Measurements from ENCODE around the gene KRT36. TPM values are rescaled to one million over a fixed set of nuclear protein-coding genes. Genes with fewer than 3 reads are reported as not detected.

The KRT36 gene
- polyA plus RNA-seq, 1 donor (not counting 4 experiments of a cell fraction or from before 2014, with no cell fraction given): not detected

DNA sequence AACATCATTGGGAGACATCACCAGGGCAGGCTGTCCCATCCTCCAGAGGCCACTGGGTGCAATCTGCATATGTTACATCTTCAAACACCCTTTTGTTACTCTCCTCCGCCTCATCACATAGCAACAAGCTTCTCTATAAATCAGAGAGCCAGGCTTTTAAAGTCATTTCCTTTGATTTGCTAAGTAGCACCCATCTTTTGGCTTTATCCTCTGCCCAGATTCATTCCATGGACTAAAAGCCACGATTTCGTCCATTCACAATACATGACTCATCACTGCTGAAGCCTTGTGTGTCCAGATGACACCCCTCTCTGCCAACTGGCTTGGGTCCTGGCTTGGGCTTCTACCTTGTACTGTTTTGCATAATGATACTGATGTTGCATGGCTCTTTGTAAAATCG, 47.0 kb downstream of the KRT36 start:
- Histone ChIP-seq H4K20me1 (ENCODE audit: control insufficient read depth, extremely low read depth, insufficient read depth, low read length) (no peaks in the 10 kb centered on the region), H3K27me3 (ENCODE audit: control insufficient read depth, extremely low read depth, insufficient read depth, low read length) (peaks cover 4% of the 10 kb centered on the region), H3K4me3 (ENCODE audit: control insufficient read depth in 2 of 3, extremely low read depth in 1 of 3, insufficient read depth in 2 of 3, low read depth in 1 of 3, low read length in 3 of 3) (no peak overlapping the region), H3K9me1 (ENCODE audit: control insufficient read depth, extremely low read depth, insufficient read depth, low read length) (no peaks in the 10 kb centered on the region), H3K36me3 (ENCODE audit: control insufficient read depth in 2 of 2, extremely low read depth in 1 of 2, insufficient read depth in 2 of 2, low read length in 2 of 2) (no peaks in the 10 kb centered on the region), H2AFZ (ENCODE audit: control insufficient read depth, low read length) (no peak overlapping the region), H3K4me1 (ENCODE audit: control insufficient read depth, extremely low read depth, insufficient read depth, low read length) (peaks cover 11% of the 10 kb centered on the region), H3K79me2 (ENCODE audit: control insufficient read depth, insufficient read depth, low read length) (no peaks in the 10 kb centered on the region), H3K9me3 (ENCODE audit: control insufficient read depth, low read depth, low read length) (no peaks in the 10 kb centered on the region), H3K9ac (ENCODE audit: control insufficient read depth, extremely low read depth, insufficient read depth, low read length) (no peak overlapping the region), H3K4me2 (ENCODE audit: control insufficient read depth, extremely low read depth, insufficient read depth, low read depth, low read length) (no peak overlapping the region), H3K27ac (ENCODE audit: control insufficient read depth, insufficient read depth, low read length) (no peak overlapping the region)
- dilution Hi-C loops (cut with MboI; ENCODE audit: extremely low pct_ligation_motif_present, low sequenced_read_pairs): no loop called here
- TF ChIP-seq, protein P1, sequence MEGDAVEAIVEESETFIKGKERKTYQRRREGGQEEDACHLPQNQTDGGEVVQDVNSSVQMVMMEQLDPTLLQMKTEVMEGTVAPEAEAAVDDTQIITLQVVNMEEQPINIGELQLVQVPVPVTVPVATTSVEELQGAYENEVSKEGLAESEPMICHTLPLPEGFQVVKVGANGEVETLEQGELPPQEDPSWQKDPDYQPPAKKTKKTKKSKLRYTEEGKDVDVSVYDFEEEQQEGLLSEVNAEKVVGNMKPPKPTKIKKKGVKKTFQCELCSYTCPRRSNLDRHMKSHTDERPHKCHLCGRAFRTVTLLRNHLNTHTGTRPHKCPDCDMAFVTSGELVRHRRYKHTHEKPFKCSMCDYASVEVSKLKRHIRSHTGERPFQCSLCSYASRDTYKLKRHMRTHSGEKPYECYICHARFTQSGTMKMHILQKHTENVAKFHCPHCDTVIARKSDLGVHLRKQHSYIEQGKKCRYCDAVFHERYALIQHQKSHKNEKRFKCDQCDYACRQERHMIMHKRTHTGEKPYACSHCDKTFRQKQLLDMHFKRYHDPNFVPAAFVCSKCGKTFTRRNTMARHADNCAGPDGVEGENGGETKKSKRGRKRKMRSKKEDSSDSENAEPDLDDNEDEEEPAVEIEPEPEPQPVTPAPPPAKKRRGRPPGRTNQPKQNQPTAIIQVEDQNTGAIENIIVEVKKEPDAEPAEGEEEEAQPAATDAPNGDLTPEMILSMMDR (optimal IDR thresholded peaks at IDR 0.05 in 1 of 3, IDR thresholded peaks at IDR 0.05 in 1 of 3, conservative IDR thresholded peaks at IDR 0.05 in 1 of 3; ENCODE audit: extremely low read depth in 1 of 3, insufficient read depth in 2 of 3, low read length in 3 of 3): no peak
- no peak for TF ChIP-seq EZH2 (IDR thresholded peaks at IDR 0.05; ENCODE audit: low read length)
- FAIRE-seq (no peak), DNase-seq (ENCODE audit: low read depth, low spot score) (no peak)

- Histone ChIP-seq H3K4me2 (ENCODE audit: control insufficient read depth, extremely low read depth, insufficient read depth, low read depth, low read length) (no peak within 1 kb of the TSS), H3K79me2 (ENCODE audit: control insufficient read depth, insufficient read depth, low read length) (no peaks in the 10 kb centered on the region), H3K9me1 (ENCODE audit: control insufficient read depth, extremely low read depth, insufficient read depth, low read length) (no peaks in the 10 kb centered on the region), H3K4me1 (ENCODE audit: control insufficient read depth, extremely low read depth, insufficient read depth, low read length) (no peaks in the 10 kb centered on the region), H4K20me1 (ENCODE audit: control insufficient read depth, extremely low read depth, insufficient read depth, low read length) (no peaks in the 10 kb centered on the region), H3K9me3 (ENCODE audit: control insufficient read depth, low read depth, low read length) (no peaks in the 10 kb centered on the region), H3K36me3 (ENCODE audit: control insufficient read depth in 2 of 2, extremely low read depth in 1 of 2, insufficient read depth in 2 of 2, low read length in 2 of 2) (no peaks in the 10 kb centered on the region), H2AFZ (ENCODE audit: control insufficient read depth, low read length) (no peak within 1 kb of the TSS), H3K27me3 (ENCODE audit: control insufficient read depth, extremely low read depth, insufficient read depth, low read length) (peaks cover 4% of the 10 kb centered on the region), H3K27ac (ENCODE audit: control insufficient read depth, insufficient read depth, low read length) (no peak within 1 kb of the TSS), H3K9ac (ENCODE audit: control insufficient read depth, extremely low read depth, insufficient read depth, low read length) (no peak within 1 kb of the TSS), H3K4me3 (ENCODE audit: control insufficient read depth in 2 of 3, extremely low read depth in 1 of 3, insufficient read depth in 2 of 3, low read depth in 1 of 3, low read length in 3 of 3) (no peak within 1 kb of the TSS)
- no peak for FAIRE-seq
- dilution Hi-C loops (cut with MboI; ENCODE audit: extremely low pct_ligation_motif_present, low sequenced_read_pairs): no loop called here
- no peak for DNase-seq (ENCODE audit: low read depth, low spot score)
- TF ChIP-seq, protein P1 (optimal IDR thresholded peaks at IDR 0.05 in 1 of 3, IDR thresholded peaks at IDR 0.05 in 1 of 3, conservative IDR thresholded peaks at IDR 0.05 in 1 of 3; ENCODE audit: extremely low read depth in 1 of 3, insufficient read depth in 2 of 3, low read length in 3 of 3): no peak
- no peak for TF ChIP-seq EZH2 (IDR thresholded peaks at IDR 0.05; ENCODE audit: low read length)
Observed at GRCh38 chr17:41440531-41441033, 49.1 kb downstream of the KRT36 start, which contains the start of gene KRT38. KRT38 (minus strand) TSS chr17:41440983; CDS start chr17:41440921, 62 bp downstream.
